ENCODE measurements around the gene LCE7A. TPM values are rescaled to one million over a fixed set of nuclear protein-coding genes. Genes with fewer than 3 reads are reported as not detected.

The LCE7A gene
- total RNA-seq, 1 experiment from 2014 or later, result not detected

DNA sequence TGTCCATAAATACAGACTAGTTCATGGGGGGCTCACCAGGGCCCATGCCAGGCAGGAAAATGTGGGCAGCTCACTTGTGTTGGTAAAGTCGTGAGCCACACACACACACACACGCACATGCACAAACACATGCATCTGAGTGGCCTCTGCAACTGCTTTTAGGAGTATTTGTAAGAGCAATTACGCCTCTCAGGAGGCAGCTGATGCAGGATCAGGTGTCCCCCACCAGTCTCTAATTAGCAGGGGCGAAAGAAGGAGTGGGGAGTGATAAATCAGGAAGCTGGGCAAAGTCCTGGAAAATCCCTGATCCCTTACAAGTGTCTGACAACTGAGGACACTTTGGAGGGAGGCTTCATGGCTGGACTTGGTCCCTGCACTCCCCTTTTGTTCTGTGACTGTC, 42.8 kb downstream of the LCE7A start (continued):
- TF ChIP-seq, protein P1, sequence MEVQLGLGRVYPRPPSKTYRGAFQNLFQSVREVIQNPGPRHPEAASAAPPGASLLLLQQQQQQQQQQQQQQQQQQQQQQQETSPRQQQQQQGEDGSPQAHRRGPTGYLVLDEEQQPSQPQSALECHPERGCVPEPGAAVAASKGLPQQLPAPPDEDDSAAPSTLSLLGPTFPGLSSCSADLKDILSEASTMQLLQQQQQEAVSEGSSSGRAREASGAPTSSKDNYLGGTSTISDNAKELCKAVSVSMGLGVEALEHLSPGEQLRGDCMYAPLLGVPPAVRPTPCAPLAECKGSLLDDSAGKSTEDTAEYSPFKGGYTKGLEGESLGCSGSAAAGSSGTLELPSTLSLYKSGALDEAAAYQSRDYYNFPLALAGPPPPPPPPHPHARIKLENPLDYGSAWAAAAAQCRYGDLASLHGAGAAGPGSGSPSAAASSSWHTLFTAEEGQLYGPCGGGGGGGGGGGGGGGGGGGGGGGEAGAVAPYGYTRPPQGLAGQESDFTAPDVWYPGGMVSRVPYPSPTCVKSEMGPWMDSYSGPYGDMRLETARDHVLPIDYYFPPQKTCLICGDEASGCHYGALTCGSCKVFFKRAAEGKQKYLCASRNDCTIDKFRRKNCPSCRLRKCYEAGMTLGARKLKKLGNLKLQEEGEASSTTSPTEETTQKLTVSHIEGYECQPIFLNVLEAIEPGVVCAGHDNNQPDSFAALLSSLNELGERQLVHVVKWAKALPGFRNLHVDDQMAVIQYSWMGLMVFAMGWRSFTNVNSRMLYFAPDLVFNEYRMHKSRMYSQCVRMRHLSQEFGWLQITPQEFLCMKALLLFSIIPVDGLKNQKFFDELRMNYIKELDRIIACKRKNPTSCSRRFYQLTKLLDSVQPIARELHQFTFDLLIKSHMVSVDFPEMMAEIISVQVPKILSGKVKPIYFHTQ (CRISPR knock-in tag; IDR thresholded peaks at IDR 0.05), result no peak

DNA sequence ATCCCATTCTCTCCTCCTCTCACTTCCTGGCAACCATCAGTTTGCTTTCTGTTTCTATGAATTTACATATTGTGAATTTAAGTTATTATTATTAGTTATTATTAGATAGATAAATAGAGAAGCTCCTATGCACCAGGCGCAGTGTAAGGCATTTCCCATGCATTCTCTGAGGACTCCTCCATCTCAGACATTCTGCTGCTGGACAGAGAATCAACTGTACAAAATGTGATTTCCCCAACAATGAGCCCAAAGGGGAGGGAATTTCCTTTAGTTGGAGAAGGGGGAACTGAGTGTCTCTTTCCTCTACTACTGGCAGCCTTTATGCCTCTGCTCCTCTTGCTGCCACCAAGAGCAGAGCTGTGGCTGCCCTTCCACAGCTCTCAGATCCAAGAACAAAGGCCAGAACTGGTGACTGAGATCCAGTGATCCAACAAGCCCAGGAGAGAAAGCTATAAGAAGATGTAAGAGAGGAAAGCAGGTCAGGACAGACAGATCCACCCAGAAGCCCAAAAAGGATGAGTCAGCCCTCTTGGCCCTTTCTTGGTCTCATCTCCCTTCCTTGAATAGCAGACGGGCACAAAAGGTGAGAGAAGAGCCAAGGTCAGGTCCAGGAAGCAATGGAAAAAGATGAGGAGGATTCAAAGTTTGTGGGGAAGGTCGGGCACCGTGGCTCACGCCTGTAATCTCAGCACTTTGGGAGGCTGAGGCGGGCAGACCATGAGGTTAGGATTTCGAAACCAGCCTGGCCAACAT, 45.1 kb downstream of the LCE7A start:
- CTCF ChIA-PET, result interaction anchor here (0.7 kb wide), 1 partner anchor 460 kb away, joined by 4 read pairs; no protein-coding TSS in a partner anchor
- ATAC-seq (no peak), DNase-seq (ENCODE audit: low spot score) (no peak)
- no peak overlapping the region for H3K27ac Mint-ChIP-seq
- POLR2A ChIA-PET, result no interaction called here
- no peaks in the 10 kb centered on the region for H3K4me1 Mint-ChIP-seq
- peaks cover under 1% of the 10 kb centered on the region; the same call in 1 of the 2 replicates for H3K27me3 Mint-ChIP-seq (ENCODE audit: low read depth)
- H3K4me3 Mint-ChIP-seq, result no peak overlapping the region
- no peak for TF ChIP-seq FOXP1 (CRISPR knock-in tag; IDR thresholded peaks at IDR 0.05; ENCODE audit: borderline replicate concordance)
- TF ChIP-seq EMX1 (CRISPR knock-in tag; IDR thresholded peaks at IDR 0.05), result no peak
- no peak for TF ChIP-seq ZNF263 (CRISPR knock-in tag; IDR thresholded peaks at IDR 0.05; ENCODE audit: low read depth)
- TF ChIP-seq SOX15 (CRISPR knock-in tag; IDR thresholded peaks at IDR 0.05), result no peak
- TF ChIP-seq FOXK1 (CRISPR knock-in tag; IDR thresholded peaks at IDR 0.05), result no peak
- TF ChIP-seq JAZF1 (CRISPR knock-in tag; IDR thresholded peaks at IDR 0.05), result no peak
- TF ChIP-seq, protein P2, sequence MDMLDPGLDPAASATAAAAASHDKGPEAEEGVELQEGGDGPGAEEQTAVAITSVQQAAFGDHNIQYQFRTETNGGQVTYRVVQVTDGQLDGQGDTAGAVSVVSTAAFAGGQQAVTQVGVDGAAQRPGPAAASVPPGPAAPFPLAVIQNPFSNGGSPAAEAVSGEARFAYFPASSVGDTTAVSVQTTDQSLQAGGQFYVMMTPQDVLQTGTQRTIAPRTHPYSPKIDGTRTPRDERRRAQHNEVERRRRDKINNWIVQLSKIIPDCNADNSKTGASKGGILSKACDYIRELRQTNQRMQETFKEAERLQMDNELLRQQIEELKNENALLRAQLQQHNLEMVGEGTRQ (CRISPR knock-in tag; IDR thresholded peaks at IDR 0.05), result no peak
- TF ChIP-seq PRRX2 (CRISPR knock-in tag; IDR thresholded peaks at IDR 0.05), result no peak
- TF ChIP-seq CREB1 (CRISPR knock-in tag; IDR thresholded peaks at IDR 0.05), result no peak
- TF ChIP-seq, protein P3, sequence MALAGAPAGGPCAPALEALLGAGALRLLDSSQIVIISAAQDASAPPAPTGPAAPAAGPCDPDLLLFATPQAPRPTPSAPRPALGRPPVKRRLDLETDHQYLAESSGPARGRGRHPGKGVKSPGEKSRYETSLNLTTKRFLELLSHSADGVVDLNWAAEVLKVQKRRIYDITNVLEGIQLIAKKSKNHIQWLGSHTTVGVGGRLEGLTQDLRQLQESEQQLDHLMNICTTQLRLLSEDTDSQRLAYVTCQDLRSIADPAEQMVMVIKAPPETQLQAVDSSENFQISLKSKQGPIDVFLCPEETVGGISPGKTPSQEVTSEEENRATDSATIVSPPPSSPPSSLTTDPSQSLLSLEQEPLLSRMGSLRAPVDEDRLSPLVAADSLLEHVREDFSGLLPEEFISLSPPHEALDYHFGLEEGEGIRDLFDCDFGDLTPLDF (CRISPR knock-in tag; IDR thresholded peaks at IDR 0.05), result no peak
- no peak for TF ChIP-seq CBFB (CRISPR knock-in tag; IDR thresholded peaks at IDR 0.05; ENCODE audit: low read depth)
- TF ChIP-seq, protein P4, sequence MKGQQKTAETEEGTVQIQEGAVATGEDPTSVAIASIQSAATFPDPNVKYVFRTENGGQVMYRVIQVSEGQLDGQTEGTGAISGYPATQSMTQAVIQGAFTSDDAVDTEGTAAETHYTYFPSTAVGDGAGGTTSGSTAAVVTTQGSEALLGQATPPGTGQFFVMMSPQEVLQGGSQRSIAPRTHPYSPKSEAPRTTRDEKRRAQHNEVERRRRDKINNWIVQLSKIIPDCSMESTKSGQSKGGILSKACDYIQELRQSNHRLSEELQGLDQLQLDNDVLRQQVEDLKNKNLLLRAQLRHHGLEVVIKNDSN (CRISPR knock-in tag; IDR thresholded peaks at IDR 0.05), result no peak
- TF ChIP-seq ZNF138 (CRISPR knock-in tag; conservative IDR thresholded peaks at IDR 0.05), result no peak
- TF ChIP-seq, protein P5, sequence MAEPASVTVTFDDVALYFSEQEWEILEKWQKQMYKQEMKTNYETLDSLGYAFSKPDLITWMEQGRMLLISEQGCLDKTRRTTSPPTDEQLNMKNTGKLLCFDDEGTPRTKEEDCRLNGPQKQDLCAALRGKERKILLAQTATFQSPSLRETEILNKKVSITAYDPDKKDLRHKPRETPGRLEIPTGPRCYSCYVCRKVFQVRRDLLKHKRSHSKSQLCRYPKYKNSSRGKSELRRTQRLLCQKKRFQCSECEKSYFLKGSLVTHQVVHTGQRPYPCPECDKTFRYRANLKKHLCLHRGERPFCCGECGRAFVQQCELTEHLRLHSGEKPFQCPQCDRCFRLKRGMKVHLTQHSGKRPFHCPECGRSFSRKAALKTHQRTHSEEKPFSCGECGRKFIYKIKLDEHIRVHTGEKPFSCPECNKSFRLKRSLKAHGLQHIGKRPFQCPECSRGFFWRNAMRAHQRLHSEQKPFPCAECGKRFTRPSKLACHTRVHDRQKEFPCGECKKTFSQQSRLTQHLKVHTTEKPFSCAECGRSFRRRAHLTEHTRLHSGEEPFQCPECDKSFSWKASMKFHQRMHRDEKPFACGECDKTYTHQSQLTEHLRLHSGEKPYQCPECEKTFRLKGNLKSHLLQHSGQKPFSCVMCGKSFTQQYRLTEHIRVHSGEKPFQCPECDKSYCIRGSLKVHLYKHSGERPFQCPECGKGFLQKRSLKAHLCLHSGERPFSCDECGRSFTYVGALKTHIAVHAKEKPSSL (CRISPR knock-in tag; conservative IDR thresholded peaks at IDR 0.05), result no peak
- TF ChIP-seq ATF1 (CRISPR knock-in tag; IDR thresholded peaks at IDR 0.05), result no peak
- TF ChIP-seq, protein P6, sequence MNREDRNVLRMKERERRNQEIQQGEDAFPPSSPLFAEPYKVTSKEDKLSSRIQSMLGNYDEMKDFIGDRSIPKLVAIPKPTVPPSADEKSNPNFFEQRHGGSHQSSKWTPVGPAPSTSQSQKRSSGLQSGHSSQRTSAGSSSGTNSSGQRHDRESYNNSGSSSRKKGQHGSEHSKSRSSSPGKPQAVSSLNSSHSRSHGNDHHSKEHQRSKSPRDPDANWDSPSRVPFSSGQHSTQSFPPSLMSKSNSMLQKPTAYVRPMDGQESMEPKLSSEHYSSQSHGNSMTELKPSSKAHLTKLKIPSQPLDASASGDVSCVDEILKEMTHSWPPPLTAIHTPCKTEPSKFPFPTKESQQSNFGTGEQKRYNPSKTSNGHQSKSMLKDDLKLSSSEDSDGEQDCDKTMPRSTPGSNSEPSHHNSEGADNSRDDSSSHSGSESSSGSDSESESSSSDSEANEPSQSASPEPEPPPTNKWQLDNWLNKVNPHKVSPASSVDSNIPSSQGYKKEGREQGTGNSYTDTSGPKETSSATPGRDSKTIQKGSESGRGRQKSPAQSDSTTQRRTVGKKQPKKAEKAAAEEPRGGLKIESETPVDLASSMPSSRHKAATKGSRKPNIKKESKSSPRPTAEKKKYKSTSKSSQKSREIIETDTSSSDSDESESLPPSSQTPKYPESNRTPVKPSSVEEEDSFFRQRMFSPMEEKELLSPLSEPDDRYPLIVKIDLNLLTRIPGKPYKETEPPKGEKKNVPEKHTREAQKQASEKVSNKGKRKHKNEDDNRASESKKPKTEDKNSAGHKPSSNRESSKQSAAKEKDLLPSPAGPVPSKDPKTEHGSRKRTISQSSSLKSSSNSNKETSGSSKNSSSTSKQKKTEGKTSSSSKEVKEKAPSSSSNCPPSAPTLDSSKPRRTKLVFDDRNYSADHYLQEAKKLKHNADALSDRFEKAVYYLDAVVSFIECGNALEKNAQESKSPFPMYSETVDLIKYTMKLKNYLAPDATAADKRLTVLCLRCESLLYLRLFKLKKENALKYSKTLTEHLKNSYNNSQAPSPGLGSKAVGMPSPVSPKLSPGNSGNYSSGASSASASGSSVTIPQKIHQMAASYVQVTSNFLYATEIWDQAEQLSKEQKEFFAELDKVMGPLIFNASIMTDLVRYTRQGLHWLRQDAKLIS (CRISPR knock-in tag; IDR thresholded peaks at IDR 0.05; ENCODE audit: borderline replicate concordance), result no peak
- peaks cover 8% of the 10 kb centered on the region for H3K9me3 Mint-ChIP-seq
- H3K36me3 Mint-ChIP-seq, result peaks cover 3% of the 10 kb centered on the region; the same call in 1 of the 2 replicates

All from WTC11 (cell line).